ENCODE data around the gene ST8SIA2. TPM values are rescaled to one million over a fixed set of nuclear protein-coding genes. Genes with fewer than 3 reads are reported as not detected.

Gene ST8SIA2
- total and polyA plus RNA-seq, 7 donors: 0.03 to 0.79 (median 0.12) TPM; not detected in 4

GRCh38 chr15:92361321-92362000 is 32.2 kb upstream of the ST8SIA2 start:
- H3K4me3 ChIP-seq: no peak overlapping the region
- no peak for TF ChIP-seq CTCF (IDR thresholded peaks at IDR 0.05)
- no peak for ATAC-seq
- 81 to 82% (median 81%) methylated on average over 10 of the region's 10 CpGs for WGBS, 3 donors
- no peaks in the 10 kb centered on the region for H3K4me1 ChIP-seq
- intact Hi-C loops (cut with DNase I): no loop called here
- H3K27me3 ChIP-seq (ENCODE audit: insufficient read depth in 3 of 3, low read length in 2 of 3): peaks cover 0 to 5% (median 0%) of the 10 kb centered on the region in 3 donors
- no peaks in the 10 kb centered on the region for H3K36me3 ChIP-seq (ENCODE audit: insufficient read depth in 1 of 2, low read depth in 1 of 2)
- DNase-seq: no peak
- no peaks in the 10 kb centered on the region for H3K9me3 ChIP-seq
- H3K27ac ChIP-seq: no peak overlapping the region

GRCh38 chr15:92362001-92362350 is 31.7 kb upstream of the ST8SIA2 start:
- Histone ChIP-seq H3K4me1 (no peaks in the 10 kb centered on the region), H3K36me3 (ENCODE audit: insufficient read depth in 1 of 2, low read depth in 1 of 2) (no peaks in the 10 kb centered on the region), H3K27ac (no peak overlapping the region), H3K27me3 (ENCODE audit: insufficient read depth in 3 of 3, low read length in 2 of 3) (peaks cover 0 to 5% (median 0%) of the 10 kb centered on the region in 3 donors), H3K9me3 (no peaks in the 10 kb centered on the region), H3K4me3 (no peak overlapping the region)
- TF ChIP-seq CTCF (IDR thresholded peaks at IDR 0.05): no peak
- 73 to 92% (median 82%) methylated on average over 3 of the region's 3 CpGs for WGBS, 3 donors
- intact Hi-C loops (cut with DNase I): no loop called here
- DNase-seq: no peak
- no peak for ATAC-seq

- no peaks in the 10 kb centered on the region for H3K9me3 ChIP-seq
- H3K36me3 ChIP-seq (ENCODE audit: insufficient read depth in 1 of 2, low read depth in 1 of 2): no peaks in the 10 kb centered on the region
- H3K4me1 ChIP-seq: no peaks in the 10 kb centered on the region
- H3K27ac ChIP-seq: no peak overlapping the region
- no peak for DNase-seq
- H3K4me3 ChIP-seq: no peak overlapping the region
- ATAC-seq: no peak
- no peak for TF ChIP-seq CTCF (IDR thresholded peaks at IDR 0.05)
- peaks cover 0 to 5% (median 0%) of the 10 kb centered on the region in 3 donors for H3K27me3 ChIP-seq (ENCODE audit: insufficient read depth in 3 of 3, low read length in 2 of 3)
- WGBS, 3 donors: 48 to 49% (median 48%) methylated on average over 6 of the region's 6 CpGs
- intact Hi-C loops (cut with DNase I): no loop called here
Observed at GRCh38 chr15:92365084-92365483, 28.6 kb upstream of the ST8SIA2 start.

GRCh38 chr15:92365906-92366305 is 27.8 kb upstream of the ST8SIA2 start:
- 58 to 96% (median 64%) methylated on average over 3 of the region's 3 CpGs for WGBS, 3 donors
- TF ChIP-seq CTCF (IDR thresholded peaks at IDR 0.05): no peak
- ATAC-seq (no peak), DNase-seq (no peak)
- Histone ChIP-seq H3K4me1 (no peaks in the 10 kb centered on the region), H3K27me3 (ENCODE audit: insufficient read depth in 3 of 3, low read length in 2 of 3) (peaks cover 0 to 5% (median 0%) of the 10 kb centered on the region in 3 donors), H3K27ac (no peak overlapping the region), H3K9me3 (no peaks in the 10 kb centered on the region), H3K4me3 (no peak overlapping the region), H3K36me3 (ENCODE audit: insufficient read depth in 1 of 2, low read depth in 1 of 2) (no peaks in the 10 kb centered on the region)
- intact Hi-C loops (cut with DNase I): no loop called here

GRCh38 chr15:92366381-92366780 is 27.3 kb upstream of the ST8SIA2 start:
- no peaks in the 10 kb centered on the region for H3K9me3 ChIP-seq
- H3K36me3 ChIP-seq (ENCODE audit: insufficient read depth in 1 of 2, low read depth in 1 of 2): no peaks in the 10 kb centered on the region
- peaks cover 0 to 5% (median 0%) of the 10 kb centered on the region in 3 donors for H3K27me3 ChIP-seq (ENCODE audit: insufficient read depth in 3 of 3, low read length in 2 of 3)
- intact Hi-C loops (cut with DNase I): no loop called here
- TF ChIP-seq CTCF (IDR thresholded peaks at IDR 0.05): no peak
- 68 to 76% (median 73%) methylated on average over 5 of the region's 5 CpGs for WGBS, 3 donors
- H3K4me1 ChIP-seq: no peaks in the 10 kb centered on the region
- H3K4me3 ChIP-seq: no peak overlapping the region
- H3K27ac ChIP-seq: no peak overlapping the region
- ATAC-seq (no peak), DNase-seq (no peak)

All from psoas muscle (tissue), 8 donors.